Trophoblast cell (in vitro differentiated cells and primary cell): ENCODE results near the gene KCNN3.

Source experiments
- DNase-seq, 2 donors: peaks; one replicate each; pipeline ENCODE4 v3.0.0-alpha.2; 2016
- H2AFZ ChIP-seq: 2 replicates; pipeline ENCODE4 v1.6.1; 2013; ENCODE audit warnings: low read length, moderate library complexity, mild to moderate bottlenecking; ENCODE audit not compliant: insufficient read depth, poor library complexity
- H2AK5ac ChIP-seq: 2 replicates; pipeline ENCODE4 v1.6.1; 2013; ENCODE audit warnings: mild to moderate bottlenecking, low read length
- H2BK120ac ChIP-seq: 2 replicates; pipeline ENCODE4 v1.6.1; 2013; ENCODE audit warnings: low read length, mild to moderate bottlenecking, moderate library complexity; ENCODE audit not compliant: insufficient read depth, poor library complexity
- H2BK12ac ChIP-seq: 2 replicates; pipeline ENCODE4 v1.6.1; 2013; ENCODE audit warnings: mild to moderate bottlenecking, low read length, moderate library complexity
- H2BK5ac ChIP-seq: 2 replicates; pipeline ENCODE4 v1.6.1; 2013; ENCODE audit warnings: low read length, low read depth, moderate library complexity, mild to moderate bottlenecking; ENCODE audit not compliant: poor library complexity
- H3K14ac ChIP-seq: 2 replicates; pipeline ENCODE4 v1.6.1; 2013; ENCODE audit warnings: mild to moderate bottlenecking, low read length
- H3K18ac ChIP-seq: 2 replicates; pipeline ENCODE4 v1.6.1; 2013; ENCODE audit warnings: mild to moderate bottlenecking, low read length
- H3K23ac ChIP-seq: 2 replicates; pipeline ENCODE4 v1.6.1; 2013; ENCODE audit warnings: low read length
- H3K27ac ChIP-seq: 2 replicates; pipeline ENCODE4 v1.5.1; 2013; ENCODE audit warnings: low read depth, mild to moderate bottlenecking, inconsistent platforms, low read length, moderate library complexity
- H3K27me3 ChIP-seq: 2 replicates; pipeline ENCODE4 v1.6.1; 2013; ENCODE audit warnings: inconsistent platforms, mild to moderate bottlenecking, low read length, moderate library complexity; ENCODE audit not compliant: insufficient read depth
- H3K36me3 ChIP-seq, 2 experiments: 1 replicate in 1 of 2; 2 replicates in 1 of 2; pipeline ENCODE4 v1.6.1; 2013; ENCODE audit warnings: low read length in 2 of 2, mild to moderate bottlenecking in 2 of 2, moderate library complexity in 1 of 2; ENCODE audit not compliant: insufficient read depth in 2 of 2, control insufficient read depth in 1 of 2
- H3K4ac ChIP-seq: 2 replicates; pipeline ENCODE4 v1.6.1; 2013; ENCODE audit warnings: low read depth, mild to moderate bottlenecking, low read length, moderate library complexity
- H3K4me1 ChIP-seq, 2 experiments: 1 replicate in 1 of 2; 2 replicates in 1 of 2; pipeline ENCODE4 v1.6.1; 2013; ENCODE audit warnings: low read length in 2 of 2, mild to moderate bottlenecking in 2 of 2, moderate library complexity in 1 of 2; ENCODE audit not compliant: insufficient read depth in 2 of 2, control insufficient read depth in 1 of 2
- H3K4me2 ChIP-seq: 2 replicates; pipeline ENCODE4 v1.6.1; 2013; ENCODE audit warnings: inconsistent platforms, mild to moderate bottlenecking, low read length, moderate library complexity
- H3K4me3 ChIP-seq: 2 replicates; pipeline ENCODE4 v1.5.1; 2013; ENCODE audit warnings: mild to moderate bottlenecking, low read depth, low read length, inconsistent platforms
- H3K79me1 ChIP-seq: one replicate; pipeline ENCODE4 v1.6.1; 2013; ENCODE audit warnings: low read length
- H3K79me2 ChIP-seq: 2 replicates; pipeline ENCODE4 v1.6.1; 2013; ENCODE audit warnings: low read length, mild to moderate bottlenecking; ENCODE audit not compliant: control insufficient read depth, insufficient read depth, poor library complexity
- H3K9ac ChIP-seq: 2 replicates; pipeline ENCODE4 v1.6.1; 2013; ENCODE audit warnings: mild to moderate bottlenecking, low read length
- H3K9me3 ChIP-seq: 2 replicates; pipeline ENCODE4 v1.6.1; 2013; ENCODE audit warnings: low read depth, mild to moderate bottlenecking, control low read depth, inconsistent platforms, low read length; ENCODE audit not compliant: insufficient read depth
- H4K12ac ChIP-seq: 2 replicates; pipeline ENCODE4 v1.6.1; 2013; ENCODE audit warnings: low read depth, mild to moderate bottlenecking, low read length, moderate library complexity
- H4K8ac ChIP-seq: 2 replicates; pipeline ENCODE4 v1.6.1; 2013; ENCODE audit warnings: low read depth, mild to moderate bottlenecking, low read length, moderate library complexity
- H4K91ac ChIP-seq: one replicate; pipeline ENCODE4 v1.6.1; 2013; ENCODE audit warnings: low read depth, mild to moderate bottlenecking, low read length, moderate library complexity
- WGBS: extraction: QIAGEN DNeasy Blood & Tissue Kit; methylation state at CpG from one replicate; pipeline ENCODE4 v1.1.7; 2013; ENCODE audit warnings: missing lambda C conversion rate; ENCODE audit not compliant: insufficient read length, insufficient coverage; ENCODE audit errors: extremely low coverage; 5-methylcytosine and 5-hydroxymethylcytosine counted together

KCNN3 gene

DNA sequence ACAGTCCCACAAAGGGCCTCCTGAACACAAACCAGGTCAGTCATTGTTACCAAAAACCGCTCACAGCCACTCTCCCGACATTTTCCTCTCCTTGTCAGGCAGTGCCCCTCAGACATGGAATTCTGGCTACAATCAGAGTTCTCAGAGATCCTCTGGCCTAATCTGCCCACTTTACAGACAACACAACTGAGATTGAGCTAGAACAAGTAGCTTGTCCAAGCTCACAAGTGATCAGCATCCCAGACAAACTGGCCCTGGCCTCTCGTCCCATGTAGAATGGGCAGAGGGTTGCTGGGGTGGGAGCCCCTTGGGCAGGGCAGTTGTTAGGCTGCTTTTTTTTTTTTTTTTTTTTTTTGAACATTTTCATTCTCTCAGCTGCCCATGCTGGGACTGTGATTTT is 57.2 kb downstream of the KCNN3 start:
- Histone ChIP-seq H4K8ac (no peak overlapping the region), H2BK12ac (no peak overlapping the region), H2AFZ (no peak overlapping the region), H4K91ac (no peak overlapping the region), H2AK5ac (no peak overlapping the region), H3K27me3 (no peaks in the 10 kb centered on the region), H3K79me2 (peaks cover 2% of the 10 kb centered on the region), H3K79me1 (no peaks in the 10 kb centered on the region), H3K4me2 (no peak overlapping the region), H3K36me3 (no peaks in the 10 kb centered on the region), H2BK120ac (no peak overlapping the region), H4K12ac (no peak overlapping the region), H3K4me3 (no peak overlapping the region), H3K23ac (no peak overlapping the region), H3K27ac (no peak overlapping the region), H3K14ac (no peak overlapping the region), H3K4me1 (peaks cover 21 to 25% of the 10 kb centered on the region in 2 experiments), H3K9ac (no peak overlapping the region), H3K4ac (no peak overlapping the region), H2BK5ac (no peak overlapping the region), H3K18ac (no peak overlapping the region), H3K9me3 (no peaks in the 10 kb centered on the region)
- no peak for DNase-seq
- no CpG with 5 or more reads among the region's 3 CpGs for WGBS

DNA sequence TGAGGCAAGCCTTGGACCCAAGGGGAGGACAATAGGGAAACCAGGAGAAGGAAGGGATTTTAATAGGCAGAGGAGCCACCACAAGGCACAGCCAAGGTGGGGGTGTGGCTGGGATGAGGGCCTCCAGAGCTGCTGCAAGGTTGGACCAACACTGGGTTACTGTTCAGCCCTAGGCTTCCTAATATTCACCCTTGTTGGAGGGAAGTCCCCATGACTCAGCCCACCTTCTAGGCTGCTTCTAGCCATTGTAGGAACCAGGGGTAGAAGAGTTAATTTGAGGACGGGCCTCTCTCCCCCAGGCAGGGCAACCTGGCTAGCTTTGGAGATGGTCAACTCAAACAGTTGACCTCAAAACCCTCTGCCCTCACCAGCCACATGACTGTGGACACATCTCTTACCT is 59.5 kb downstream of the KCNN3 start:
- no peak for DNase-seq
- Histone ChIP-seq H2BK120ac (no peak overlapping the region), H3K23ac (no peak overlapping the region), H2BK5ac (no peak overlapping the region), H2BK12ac (no peak overlapping the region), H3K79me1 (no peaks in the 10 kb centered on the region), H3K18ac (no peak overlapping the region), H3K27ac (no peak overlapping the region), H4K12ac (no peak overlapping the region), H4K91ac (no peak overlapping the region), H3K4me3 (no peak overlapping the region), H2AK5ac (no peak overlapping the region), H3K4me1 (peaks cover 22 to 25% of the 10 kb centered on the region in 2 experiments), H3K27me3 (no peaks in the 10 kb centered on the region), H2AFZ (no peak overlapping the region), H3K79me2 (peaks cover 2% of the 10 kb centered on the region), H3K9ac (no peak overlapping the region), H3K4ac (no peak overlapping the region), H3K4me2 (no peak overlapping the region), H3K14ac (peak overlapping the region; percentile 20), H4K8ac (no peak overlapping the region), H3K36me3 (no peaks in the 10 kb centered on the region), H3K9me3 (no peaks in the 10 kb centered on the region)
- WGBS: no CpG with 5 or more reads among the region's 1 CpG

DNA sequence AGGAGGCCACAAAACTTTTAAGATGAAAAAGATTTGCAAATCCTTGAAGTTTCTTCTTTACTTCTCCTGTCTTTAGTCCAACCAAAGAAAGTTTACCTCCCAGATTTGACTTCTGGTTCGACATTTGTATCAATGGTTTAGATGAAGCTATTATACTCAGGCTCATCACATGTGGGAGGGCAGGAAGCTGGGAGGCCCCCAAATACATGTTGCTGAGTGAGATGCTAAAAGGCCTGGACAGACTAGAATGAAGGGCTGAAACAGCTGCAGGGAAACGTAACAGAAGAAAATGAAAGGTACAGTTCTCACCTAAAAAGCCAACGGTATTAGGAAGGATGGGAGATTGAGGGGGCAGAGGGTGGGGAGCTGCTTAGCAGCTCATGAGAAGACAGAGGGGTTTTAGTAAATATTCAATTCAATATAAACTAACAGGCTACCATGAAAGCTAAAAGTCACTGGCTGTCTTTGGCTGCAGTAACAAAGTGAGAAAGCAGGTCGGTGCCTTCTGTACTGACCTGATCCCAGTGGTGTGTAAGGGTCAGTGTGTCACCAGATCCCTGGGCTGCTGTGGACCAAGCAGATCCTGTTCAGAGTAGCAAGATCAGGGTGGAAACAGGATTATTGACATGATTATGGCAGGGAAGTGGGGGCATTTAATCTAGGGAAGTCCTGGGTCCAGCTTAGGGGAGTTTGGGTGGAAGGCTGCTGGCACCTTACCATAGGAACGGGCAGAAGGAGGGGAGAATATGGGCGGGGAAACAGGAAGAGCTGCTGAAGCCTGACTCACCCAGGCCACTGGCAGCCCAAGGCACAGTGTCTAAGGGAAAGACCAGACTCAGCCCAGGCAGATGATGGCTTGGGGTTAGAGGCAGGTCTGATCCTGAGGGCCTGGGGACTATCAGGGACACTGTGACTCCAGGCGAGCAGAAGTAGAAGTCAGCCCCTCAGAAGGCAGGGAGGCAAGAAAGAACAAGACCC is 60.4 kb downstream of the KCNN3 start:
- no peak overlapping the region for H2AFZ ChIP-seq
- no peak overlapping the region for H2BK5ac ChIP-seq
- no peak overlapping the region for H4K8ac ChIP-seq
- no peak overlapping the region for H2BK120ac ChIP-seq
- DNase-seq: peak; percentile 58 to 62
- H3K18ac ChIP-seq: no peak overlapping the region
- H3K4me1 ChIP-seq: peaks cover 22 to 25% of the 10 kb centered on the region in 2 experiments
- WGBS: no CpG with 5 or more reads among the region's 7 CpGs
- H3K36me3 ChIP-seq: no peaks in the 10 kb centered on the region
- H3K79me1 ChIP-seq: no peaks in the 10 kb centered on the region
- H3K79me2 ChIP-seq: peaks cover 2% of the 10 kb centered on the region
- no peak overlapping the region for H3K4me2 ChIP-seq
- no peak overlapping the region for H3K9ac ChIP-seq
- no peak overlapping the region for H4K12ac ChIP-seq
- H2AK5ac ChIP-seq: no peak overlapping the region
- H3K23ac ChIP-seq: no peak overlapping the region
- H3K27ac ChIP-seq: no peak overlapping the region
- no peak overlapping the region for H3K4me3 ChIP-seq
- H3K4ac ChIP-seq: no peak overlapping the region
- H3K14ac ChIP-seq: peak overlapping the region; percentile 20
- H2BK12ac ChIP-seq: no peak overlapping the region
- H4K91ac ChIP-seq: no peak overlapping the region
- H3K9me3 ChIP-seq: no peaks in the 10 kb centered on the region
- H3K27me3 ChIP-seq: no peaks in the 10 kb centered on the region

DNA sequence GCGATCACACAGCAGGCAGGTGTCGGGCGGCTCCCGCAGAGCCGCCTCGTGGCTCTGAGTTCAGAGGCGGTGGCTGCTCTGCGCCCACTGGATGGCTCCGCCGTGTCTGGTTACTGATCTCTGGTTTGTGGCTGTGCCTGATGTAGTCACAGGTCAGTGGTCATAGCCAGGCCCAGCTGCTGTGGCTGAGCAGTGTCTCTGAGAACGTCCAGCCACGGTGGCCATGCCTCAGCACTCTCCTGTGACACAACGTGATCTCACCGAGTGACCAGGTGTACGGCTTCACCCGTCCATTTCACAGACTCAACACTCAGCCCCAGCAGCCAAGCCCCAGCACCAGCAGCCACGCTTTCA is 61.2 kb downstream of the KCNN3 start:
- Histone ChIP-seq H3K27ac (no peak overlapping the region), H3K27me3 (no peaks in the 10 kb centered on the region), H2BK5ac (no peak overlapping the region), H3K79me1 (no peaks in the 10 kb centered on the region), H3K4ac (no peak overlapping the region), H4K91ac (no peak overlapping the region), H3K18ac (no peak overlapping the region), H3K9ac (no peak overlapping the region), H2AK5ac (no peak overlapping the region), H3K4me3 (no peak overlapping the region), H3K9me3 (no peaks in the 10 kb centered on the region), H3K36me3 (no peaks in the 10 kb centered on the region), H3K79me2 (peaks cover 2% of the 10 kb centered on the region), H4K12ac (no peak overlapping the region), H3K23ac (no peak overlapping the region), H2BK120ac (no peak overlapping the region), H2BK12ac (no peak overlapping the region), H2AFZ (no peak overlapping the region), H4K8ac (no peak overlapping the region), H3K4me2 (no peak overlapping the region), H3K4me1 (peaks cover 22 to 24% of the 10 kb centered on the region in 2 experiments), H3K14ac (no peak overlapping the region)
- peak; percentile 74 to 79 for DNase-seq
- no CpG with 5 or more reads among the region's 17 CpGs for WGBS
